Kidney (tissue), 14 donors: ENCODE measurements around the gene CMTM2. TPM values are rescaled to one million over a fixed set of nuclear protein-coding genes. Genes with fewer than 3 reads are reported as not detected.
"Not testable (repeated sequence)": the region's sequence is repeated elsewhere in the genome, so short reads cannot be mapped to it uniquely, and the experiment has no call there.

ENCODE experiments used
- DNase-seq, 5 donors: peaks; one replicate each; pipeline ENCODE4 v3.0.0-alpha.2; 2013 to 2020
- FAIRE-seq: peaks from 2 replicates; lab custom pipeline; 2012; peaks lifted over from hg19 to GRCh38; lab: Jason Lieb, UNC
- H3K27ac ChIP-seq, 2 donors: one replicate each; pipeline ENCODE4 v1.7.0; 2013; ENCODE audit warnings: low read depth in 2 of 2, low read length in 2 of 2, inconsistent platforms in 1 of 2
- H3K27me3 ChIP-seq: one replicate; pipeline ENCODE4 v1.7.1; 2013; ENCODE audit warnings: low read length, inconsistent platforms; ENCODE audit not compliant: control insufficient read depth, insufficient read depth
- H3K36me3 ChIP-seq, 3 donors: one replicate each; pipeline versions ENCODE4 v1.7.0 to v1.7.1; 2013; ENCODE audit warnings: low read length in 3 of 3, control low read depth in 1 of 3, inconsistent platforms in 1 of 3; ENCODE audit not compliant: insufficient read depth in 3 of 3, control insufficient read depth in 2 of 3
- H3K4me1 ChIP-seq, 3 donors: one replicate each; pipeline versions ENCODE4 v1.7.0 to v1.7.1; 2013; ENCODE audit warnings: low read length in 3 of 3, inconsistent platforms in 1 of 3, low read depth in 1 of 3; ENCODE audit not compliant: control insufficient read depth in 2 of 3, insufficient read depth in 2 of 3
- H3K4me3 ChIP-seq, 3 donors: one replicate each; pipeline versions ENCODE4 v1.7.0 to v1.8.1; 2013; ENCODE audit warnings: low read length in 3 of 3, control low read depth in 1 of 3, inconsistent platforms in 1 of 3
- H3K9ac ChIP-seq, 3 donors: one replicate each; pipeline versions ENCODE4 v1.7.0 to v1.7.1; 2013; ENCODE audit warnings: low read length in 3 of 3, control low read depth in 1 of 3, inconsistent platforms in 1 of 3
- H3K9me3 ChIP-seq, 3 donors: one replicate each; pipeline versions ENCODE4 v1.7.0 to v1.7.1; 2013; ENCODE audit warnings: low read length in 3 of 3, control low read depth in 1 of 3, inconsistent platforms in 1 of 3; ENCODE audit not compliant: control insufficient read depth in 2 of 3, insufficient read depth in 1 of 3
- CTCF ChIP-seq: IDR thresholded peaks from 3 replicates; pipeline ENCODE4 v1.5.1; 2012; ENCODE audit warnings: mild to moderate bottlenecking, moderate library complexity, borderline replicate concordance; ENCODE audit not compliant: insufficient read depth; ENCODE audit errors: extremely low read depth
- intact Hi-C: fragments of 100-400 bp; cut with DNase I; formaldehyde crosslinking; loops from one replicate; pipeline ENCODE4 v1.11.1; 2022
- polyA plus RNA-seq: library from polyadenylated mRNA; stranded (reverse); fragments of 350-450 nt; fragmentation: Illumina TruSeq; extraction: RNeasy Lipid Tissue Mini Kit (QIAGEN cat#74804); gene quantifications from one replicate; pipeline ENCODE4 v1.2.3, GENCODE V29; 2014; ENCODE audit warnings: low read depth, low replicate concordance; ENCODE audit not compliant: insufficient read depth
- total RNA-seq: library from RNA; stranded (reverse); fragmentation: NEBNext Ultra II Directional; extraction: Animal tissue kit (Norgen Biotek cat#: 25700); gene quantifications from one replicate; pipeline ENCODE4 v1.2.1, GENCODE V29; 2021
- donor health status: control.
- donor health status: control.
- donor health status: control.
- donor health status: control.
- donor health status: control.
- donor health status: DM: yes; HTN: yes; CAD: no.
- donor health status: Normal renal cell carcinoma (clear cell type).

The CMTM2 gene
- total and polyA plus RNA-seq, 2 donors from 2014 or later: 0.25 TPM; not detected in 1

DNA sequence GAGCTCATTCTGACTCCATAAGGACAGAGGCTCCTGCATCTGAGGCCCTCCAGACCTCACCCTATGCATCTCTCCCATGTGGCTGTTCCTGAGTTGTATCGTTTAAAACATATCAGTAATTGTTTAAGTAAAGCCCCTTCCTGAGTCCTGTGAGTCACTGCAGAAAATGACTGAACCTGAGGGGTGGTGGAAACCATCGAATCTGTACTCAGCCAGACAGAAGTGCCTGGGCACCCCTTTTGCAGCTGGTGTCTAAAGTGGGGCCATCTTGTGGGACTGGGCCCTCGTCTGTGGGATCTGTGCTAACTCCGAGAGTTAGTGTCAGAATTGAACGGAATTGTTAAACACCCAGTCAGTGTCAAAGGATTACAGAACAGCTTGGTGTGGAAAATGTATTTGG, 50.6 kb downstream of the CMTM2 start:
- Histone ChIP-seq H3K27ac (no peak overlapping the region), H3K9me3 (no peaks in the 10 kb centered on the region), H3K4me3 (no peak overlapping the region), H3K4me1 (no peaks in the 10 kb centered on the region), H3K27me3 (no peaks in the 10 kb centered on the region), H3K9ac (no peak overlapping the region), H3K36me3 (no peaks in the 10 kb centered on the region)
- TF ChIP-seq CTCF: no peak
- intact Hi-C loops: no loop called here
- FAIRE-seq: no peak
- DNase-seq: no peak

DNA sequence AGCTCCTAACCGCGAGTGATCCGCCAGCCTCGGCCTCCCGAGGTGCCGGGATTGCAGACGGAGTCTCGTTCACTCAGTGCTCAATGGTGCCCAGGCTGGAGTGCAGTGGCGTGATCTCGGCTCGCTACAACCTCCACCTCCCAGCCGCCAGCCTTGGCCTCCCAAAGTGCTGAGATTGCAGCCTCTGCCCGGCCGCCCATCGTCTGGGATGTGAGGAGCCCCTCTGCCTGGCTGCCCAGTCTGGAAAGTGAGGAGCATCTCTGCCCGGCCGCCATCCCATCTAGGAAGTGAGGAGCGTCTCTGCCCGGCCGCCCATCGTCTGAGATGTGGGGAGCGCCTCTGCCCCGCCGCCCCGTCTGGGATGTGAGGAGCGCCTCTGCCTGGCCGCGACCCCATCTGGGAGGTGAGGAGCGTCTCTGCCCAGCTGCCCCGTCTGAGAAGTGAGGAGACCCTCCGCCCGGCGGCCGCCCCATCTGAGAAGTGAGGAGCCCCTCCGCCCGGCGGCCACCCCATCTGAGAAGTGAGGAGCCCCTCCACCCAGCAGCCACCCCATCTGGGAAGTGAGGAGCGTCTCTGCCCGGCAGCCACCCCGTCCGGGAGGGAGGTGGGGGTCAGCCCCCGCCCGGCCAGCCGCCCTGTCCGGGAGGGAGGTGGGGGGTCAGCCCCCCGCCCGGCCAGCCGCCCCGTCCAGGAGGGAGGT, 51.4 kb downstream of the CMTM2 start:
- H3K27me3 ChIP-seq, H3K4me1 ChIP-seq, FAIRE-seq, H3K27ac ChIP-seq, H3K4me3 ChIP-seq, H3K9me3 ChIP-seq, H3K36me3 ChIP-seq, intact Hi-C loops, DNase-seq, H3K9ac ChIP-seq: not testable (repeated sequence)

DNA sequence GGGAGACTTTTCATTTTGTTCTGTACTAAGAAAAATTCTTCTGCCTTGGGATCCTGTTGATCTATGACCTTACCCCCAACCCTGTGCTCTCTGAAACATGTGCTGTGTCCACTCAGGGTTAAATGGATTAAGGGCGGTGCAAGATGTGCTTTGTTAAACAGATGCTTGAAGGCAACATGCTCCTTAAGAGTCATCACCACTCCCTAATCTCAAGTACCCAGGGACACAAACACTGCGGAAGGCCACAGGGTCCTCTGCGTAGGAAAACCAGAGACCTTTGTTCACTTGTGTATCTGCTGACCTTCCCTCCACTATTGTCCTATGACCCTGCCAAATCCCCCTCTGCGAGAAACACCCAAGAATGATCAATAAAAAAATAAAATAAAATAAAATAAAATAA, 52.3 kb downstream of the CMTM2 start:
- H3K4me1 ChIP-seq, intact Hi-C loops, DNase-seq, H3K27me3 ChIP-seq, H3K36me3 ChIP-seq, H3K27ac ChIP-seq, H3K9ac ChIP-seq, H3K4me3 ChIP-seq, FAIRE-seq, H3K9me3 ChIP-seq: not testable (repeated sequence)

- Histone ChIP-seq H3K4me1 (peaks cover 0 to 5% (median 0%) of the 10 kb centered on the region in 3 donors), H3K9me3 (no peaks in the 10 kb centered on the region), H3K36me3 (no peaks in the 10 kb centered on the region), H3K27ac (no peak overlapping the region), H3K27me3 (no peaks in the 10 kb centered on the region), H3K9ac (no peak overlapping the region), H3K4me3 (no peak overlapping the region)
- intact Hi-C loops: no loop called here
- no peak for DNase-seq
- no peak for TF ChIP-seq CTCF
- no peak for FAIRE-seq
Measured at GRCh38 chr16:66634527-66635196, 55.4 kb downstream of the CMTM2 start.
